Testis (tissue), 3 donors: Measurements from ENCODE around the gene MEAF6. TPM values are rescaled to one million over a fixed set of nuclear protein-coding genes. Genes with fewer than 3 reads are reported as not detected.

ENCODE experiments used
- DNase-seq: peaks from one replicate; pipeline ENCODE4 v3.0.0-alpha.2; 2019
- H3K27ac ChIP-seq, 2 donors: fragments of 200-600 bp; sonication (generic); one replicate each; pipeline ENCODE4 v1.5.1; 2019
- H3K27me3 ChIP-seq: fragments of 200-600 bp; sonication (generic); one replicate; pipeline ENCODE4 v1.5.1; 2019
- H3K36me3 ChIP-seq: fragments of 200-600 bp; sonication (generic); one replicate; pipeline ENCODE4 v1.5.1; 2017; ENCODE audit warnings: low read depth; ENCODE audit errors: missing control alignments
- H3K4me1 ChIP-seq: fragments of 200-600 bp; sonication (generic); one replicate; pipeline ENCODE4 v1.5.1; 2019
- H3K4me3 ChIP-seq, 2 donors: fragments of 200-600 bp; sonication (generic); one replicate each; pipeline ENCODE4 v1.5.1; 2017 to 2019
- H3K9me3 ChIP-seq: fragments of 200-600 bp; sonication (generic); one replicate; pipeline ENCODE4 v1.5.1; 2017
- POLR2A ChIP-seq: fragments of 450-650 bp; IDR thresholded peaks from one replicate; pipeline ENCODE4 v1.6.1; 2017; ENCODE audit warnings: antibody characterized with exemption, mild to moderate bottlenecking, moderate library complexity
- WGBS, 2 donors: methylation state at CpG; one replicate each; pipeline ENCODE4 v1.1.5; 2018; 5-methylcytosine and 5-hydroxymethylcytosine counted together
- intact Hi-C: fragments of 100-400 bp; cut with DNase I; formaldehyde crosslinking; loops from one replicate; pipeline ENCODE4 v1.15.1; 2023; ENCODE audit warnings: low total_unique reads
- polyA plus RNA-seq: library from polyadenylated mRNA; stranded (reverse); fragments of 350-450 nt; fragmentation: Illumina TruSeq; extraction: RNeasy Lipid Tissue Mini Kit (QIAGEN cat#74804); gene quantifications from one replicate; pipeline ENCODE4 v1.2.3, GENCODE V29; 2014; ENCODE audit warnings: low read depth, low replicate concordance; ENCODE audit not compliant: insufficient read depth
- total RNA-seq, 2 donors: library from RNA; depleted of rRNA; stranded (reverse); fragments of >200 nt; gene quantifications; one replicate each; pipeline ENCODE4 v1.2.3, GENCODE V29; 2016
- TF ChIP-seq, protein P1 (sequence below), 3 experiments: fragments of 450-650 bp in 2 of 3; fragments of 200-600 bp in 1 of 3; sonication (generic) in 1 of 3; IDR thresholded peaks; one replicate each; pipeline ENCODE4 v1.5.1; 2016 to 2019; ENCODE audit warnings: antibody characterized with exemption in 3 of 3, mild to moderate bottlenecking in 2 of 3, moderate library complexity in 1 of 3

MEAF6 gene
- total and polyA plus RNA-seq, 3 donors from 2014 or later, result 132 to 140 (median 134) TPM

DNA sequence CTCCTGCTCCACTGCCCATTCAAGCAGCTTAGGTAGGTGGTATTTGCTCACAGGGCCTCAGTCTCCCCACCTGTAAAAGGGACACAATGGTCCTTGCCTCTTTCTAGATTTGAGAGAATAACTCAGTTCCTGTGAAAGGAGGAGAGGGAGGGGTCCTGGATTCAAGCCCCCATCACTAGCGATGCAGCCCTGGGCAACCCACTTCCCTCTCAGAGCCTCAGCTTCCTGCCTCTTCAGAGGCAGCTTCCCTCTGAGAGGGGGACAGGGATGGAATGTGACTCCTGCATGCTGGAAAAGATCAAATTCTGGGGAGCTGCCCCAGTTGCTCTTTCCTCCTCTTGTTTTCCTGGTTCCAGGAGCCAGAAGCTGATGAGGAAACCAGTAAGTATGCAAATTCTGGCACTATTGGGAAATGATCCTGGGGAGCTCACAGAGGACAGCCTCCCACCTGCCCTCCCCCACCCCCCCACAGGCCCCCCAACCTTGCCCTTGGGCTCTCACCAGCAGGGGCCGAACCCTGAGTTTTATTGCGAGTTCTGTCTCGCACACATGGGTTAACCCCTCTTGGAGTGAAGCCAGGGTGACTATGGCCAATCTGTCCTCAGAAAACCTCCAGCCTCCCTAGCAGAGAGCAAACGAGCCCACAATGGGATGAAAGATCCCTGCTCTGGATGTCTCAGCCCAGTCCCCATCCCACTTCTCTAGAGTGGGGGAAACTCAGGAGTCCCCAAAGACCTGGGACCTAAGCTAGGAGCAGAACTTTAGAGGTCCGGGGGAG, 28.5 kb downstream of the MEAF6 start:
- TF ChIP-seq POLR2A, result no peak
- TF ChIP-seq, protein P1, sequence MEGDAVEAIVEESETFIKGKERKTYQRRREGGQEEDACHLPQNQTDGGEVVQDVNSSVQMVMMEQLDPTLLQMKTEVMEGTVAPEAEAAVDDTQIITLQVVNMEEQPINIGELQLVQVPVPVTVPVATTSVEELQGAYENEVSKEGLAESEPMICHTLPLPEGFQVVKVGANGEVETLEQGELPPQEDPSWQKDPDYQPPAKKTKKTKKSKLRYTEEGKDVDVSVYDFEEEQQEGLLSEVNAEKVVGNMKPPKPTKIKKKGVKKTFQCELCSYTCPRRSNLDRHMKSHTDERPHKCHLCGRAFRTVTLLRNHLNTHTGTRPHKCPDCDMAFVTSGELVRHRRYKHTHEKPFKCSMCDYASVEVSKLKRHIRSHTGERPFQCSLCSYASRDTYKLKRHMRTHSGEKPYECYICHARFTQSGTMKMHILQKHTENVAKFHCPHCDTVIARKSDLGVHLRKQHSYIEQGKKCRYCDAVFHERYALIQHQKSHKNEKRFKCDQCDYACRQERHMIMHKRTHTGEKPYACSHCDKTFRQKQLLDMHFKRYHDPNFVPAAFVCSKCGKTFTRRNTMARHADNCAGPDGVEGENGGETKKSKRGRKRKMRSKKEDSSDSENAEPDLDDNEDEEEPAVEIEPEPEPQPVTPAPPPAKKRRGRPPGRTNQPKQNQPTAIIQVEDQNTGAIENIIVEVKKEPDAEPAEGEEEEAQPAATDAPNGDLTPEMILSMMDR (IDR thresholded peaks at IDR 0.05), result no peak
- H3K27me3 ChIP-seq, result no peaks in the 10 kb centered on the region
- H3K9me3 ChIP-seq, result no peaks in the 10 kb centered on the region
- H3K4me1 ChIP-seq, result peaks cover 35% of the 10 kb centered on the region
- H3K4me3 ChIP-seq, result no peak overlapping the region
- intact Hi-C loops, result no loop called here
- H3K27ac ChIP-seq, result peak overlapping the region in 1 of 2 donors; percentile 36
- no peak for DNase-seq
- WGBS, 2 donors, result 36 to 52% methylated on average over 5 to 6 of the region's 6 CpGs
- no peaks in the 10 kb centered on the region for H3K36me3 ChIP-seq

DNA sequence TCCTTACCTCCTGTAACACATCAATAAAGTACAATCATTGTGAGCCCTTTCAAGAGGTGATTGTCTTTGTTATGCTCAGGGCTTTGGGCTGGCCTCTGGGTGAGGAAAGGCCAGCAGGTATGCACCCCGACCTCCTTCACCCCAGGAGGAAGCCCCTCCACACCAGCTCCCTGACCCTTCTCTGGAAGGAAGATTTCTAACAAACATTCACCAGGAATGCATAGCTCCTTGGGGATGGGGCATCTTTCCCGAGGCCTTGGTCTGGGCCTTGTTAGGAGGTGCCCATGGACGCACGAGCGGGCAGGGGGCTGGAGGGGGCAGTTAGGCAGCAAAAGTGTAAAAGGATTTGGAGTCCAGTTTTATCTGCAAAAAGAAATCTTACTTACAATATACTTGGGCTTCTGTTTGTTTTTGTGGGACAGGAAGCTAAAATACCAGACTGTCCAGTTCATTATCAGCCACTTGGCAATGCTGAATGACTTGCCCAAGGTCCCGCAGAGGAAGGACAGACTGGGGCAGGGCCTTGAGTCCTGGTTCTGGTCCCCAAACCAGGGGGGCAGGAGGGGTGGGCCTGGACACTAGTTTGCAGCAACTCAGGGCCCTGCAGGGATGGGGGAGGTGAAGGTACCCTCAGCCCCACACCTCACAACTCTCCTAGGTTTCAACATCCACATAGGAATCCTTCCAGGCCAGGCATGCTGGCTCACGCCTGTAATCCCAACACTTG, 30.1 kb downstream of the MEAF6 start:
- Histone ChIP-seq H3K27me3 (no peaks in the 10 kb centered on the region), H3K4me1 (peaks cover 44% of the 10 kb centered on the region), H3K27ac (peak overlapping the region in 1 of 2 donors; percentile 36), H3K36me3 (no peaks in the 10 kb centered on the region), H3K9me3 (no peaks in the 10 kb centered on the region), H3K4me3 (no peak overlapping the region)
- TF ChIP-seq, protein P1 (IDR thresholded peaks at IDR 0.05), result no peak
- TF ChIP-seq POLR2A, result no peak
- DNase-seq, result no peak
- intact Hi-C loops, result no loop called here
- WGBS, 2 donors, result 39 to 64% methylated on average over 6 to 7 of the region's 7 CpGs

DNA sequence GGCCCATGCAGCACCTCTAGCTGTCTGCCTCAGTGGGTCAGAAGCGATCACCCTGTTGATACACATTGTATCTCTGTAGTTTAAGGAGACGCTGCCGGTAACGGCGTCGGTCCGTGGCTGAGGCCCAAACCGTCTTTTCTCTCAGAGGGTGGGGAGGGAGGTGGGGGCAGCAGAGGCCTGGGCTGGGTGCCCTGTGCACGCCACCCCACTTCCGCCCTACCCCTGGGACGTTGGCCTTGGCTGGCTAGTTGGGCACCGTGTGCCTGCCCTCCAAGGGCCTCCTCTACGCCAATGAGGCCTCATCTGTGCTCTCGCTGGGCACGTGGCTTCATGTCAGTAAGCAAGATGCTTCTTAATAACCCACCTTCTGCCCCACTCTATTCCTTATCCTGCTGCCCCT, 30.8 kb downstream of the MEAF6 start:
- Histone ChIP-seq H3K27me3 (no peaks in the 10 kb centered on the region), H3K9me3 (no peaks in the 10 kb centered on the region), H3K4me1 (peaks cover 51% of the 10 kb centered on the region), H3K4me3 (no peak overlapping the region), H3K27ac (no peak overlapping the region), H3K36me3 (no peaks in the 10 kb centered on the region)
- intact Hi-C loops, result no loop called here
- TF ChIP-seq, protein P1 (IDR thresholded peaks at IDR 0.05), result no peak
- no peak for TF ChIP-seq POLR2A
- 72 to 78% methylated on average over 15 of the region's 15 CpGs for WGBS, 2 donors
- DNase-seq, result no peak

- TF ChIP-seq POLR2A, result no peak
- TF ChIP-seq, protein P1 (IDR thresholded peaks at IDR 0.05), result no peak
Measured at GRCh38 chr1:37482796-37483744, 31.5 kb downstream of the MEAF6 start.

More at GRCh38 chr1:37482796-37483744, 31.5 kb downstream of the MEAF6 start:
- no peaks in the 10 kb centered on the region for H3K36me3 ChIP-seq
- intact Hi-C loops, result no loop called here
- DNase-seq, result no peak
- H3K27me3 ChIP-seq, result no peaks in the 10 kb centered on the region
- no peaks in the 10 kb centered on the region for H3K9me3 ChIP-seq
- 90 to 92% methylated on average over 13 to 29 of the region's 29 CpGs for WGBS, 2 donors
- peaks cover 55% of the 10 kb centered on the region for H3K4me1 ChIP-seq
- no peak overlapping the region for H3K27ac ChIP-seq
- no peak overlapping the region for H3K4me3 ChIP-seq
